Panc1 (cell line): Measurements from ENCODE around the gene LRRC26. TPM values are rescaled to one million over a fixed set of nuclear protein-coding genes. Genes with fewer than 3 reads are reported as not detected.

Experiments used
- ATAC-seq: fragments of 200-7000 bp; cut with Tn5 transposase; 2 replicates; pipeline ENCODE4 v1.9.1; 2020; ENCODE audit warnings: mild to moderate bottlenecking, moderate library complexity
- BruUV-seq: library from RNA; stranded (reverse); fragments of 400-500 nt; replicated peaks from 2 replicates; lab custom pipeline; 2021; lab: Mats Ljungman, UMichigan
- CTCF ChIA-PET: fragments of 300-600 bp; sonication (Branson Sonifier 250); formaldehyde crosslinking; loops from one replicate; lab custom pipeline; 2022; ENCODE audit warnings: antibody characterized with exemption; lab: Charles Lee
- POLR2A ChIA-PET: fragments of 300-600 bp; sonication (Branson Sonifier 250); formaldehyde crosslinking; loops from one replicate; lab custom pipeline; 2022; ENCODE audit warnings: antibody characterized with exemption; lab: Charles Lee
- DNase-seq: peaks from one replicate; pipeline ENCODE4 v3.0.0-alpha.2; 2010; ENCODE audit warnings: low read depth, low spot score
- H3K27ac ChIP-seq: 2 replicates; pipeline ENCODE4 v1.5.1; 2011; ENCODE audit warnings: mild to moderate bottlenecking, low read length, inconsistent platforms
- H3K27me3 ChIP-seq: fragments of 200-500 bp; sonication (Bioruptor generic); 2 replicates; pipeline ENCODE4 v1.6.0; 2014; ENCODE audit warnings: low read length, inconsistent platforms; ENCODE audit not compliant: control insufficient read depth, insufficient read depth
- H3K36me3 ChIP-seq: fragments of 200-500 bp; sonication (Bioruptor generic); 2 replicates; pipeline ENCODE4 v1.5.1; 2014; ENCODE audit warnings: inconsistent platforms, mild to moderate bottlenecking, low read length, moderate library complexity; ENCODE audit not compliant: control insufficient read depth, insufficient read depth
- H3K4me1 ChIP-seq: 2 replicates; pipeline ENCODE4 v1.5.1; 2011; ENCODE audit warnings: inconsistent platforms, mild to moderate bottlenecking, low read length, moderate library complexity; ENCODE audit not compliant: control insufficient read depth, insufficient read depth
- H3K4me3 ChIP-seq, 2 experiments: 2 replicates each; pipeline ENCODE4 v1.5.1; 2011 to 2012; ENCODE audit warnings: low read depth in 2 of 2, low read length in 2 of 2, mild to moderate bottlenecking in 2 of 2, inconsistent platforms in 1 of 2, moderate library complexity in 1 of 2
- H3K9me3 ChIP-seq: fragments of 200-500 bp; sonication (Bioruptor generic); 2 replicates; pipeline ENCODE4 v1.5.1; 2014; ENCODE audit warnings: low read depth, mild to moderate bottlenecking, inconsistent platforms, low read length, moderate library complexity; ENCODE audit not compliant: control insufficient read depth, insufficient read depth
- CTCF ChIP-seq: fragments of 450-650 bp; IDR thresholded peaks from 2 replicates; pipeline ENCODE4 v1.5.1; 2017; ENCODE audit warnings: mild to moderate bottlenecking
- POLR2AphosphoS5 ChIP-seq: IDR thresholded peaks from 2 replicates; pipeline ENCODE4 v1.6.1; 2012; ENCODE audit warnings: mild to moderate bottlenecking, low read depth, low read length, moderate library complexity
- REST ChIP-seq, 2 experiments: IDR thresholded peaks; 2 replicates each; pipeline ENCODE4 v1.6.1; 2011 to 2012; ENCODE audit warnings: low read depth in 2 of 2, control low read depth in 1 of 2, low read length in 1 of 2, mild to moderate bottlenecking in 1 of 2, moderate library complexity in 1 of 2; ENCODE audit not compliant: insufficient read depth in 1 of 2
- SIN3A ChIP-seq: IDR thresholded peaks from 2 replicates; pipeline ENCODE4 v1.6.1; 2012; ENCODE audit warnings: low read depth, mild to moderate bottlenecking, low read length, moderate library complexity, borderline replicate concordance; ENCODE audit not compliant: insufficient read depth
- TCF7L2 ChIP-seq: IDR thresholded peaks from 2 replicates; pipeline ENCODE4 v1.6.1; 2011; ENCODE audit warnings: mild to moderate bottlenecking, low read depth, low read length, inconsistent platforms
- in situ Hi-C: cut with HindIII; loops from 2 replicates; pipeline ENCODE4 v1.10.0; 2016; ENCODE audit warnings: low sequenced_read_pairs, low pct_unique_long_range_greater_than_20kb
- intact Hi-C: fragments of 100-400 bp; cut with micrococcal nuclease; formaldehyde crosslinking; loops from one replicate; pipeline ENCODE4 v1.10.0; 2022; ENCODE audit not compliant: unreplicated experiment
- total RNA-seq: library from RNA; stranded (reverse); gene quantifications from one replicate; pipeline ENCODE4 v1.2.1, GENCODE V29; 2021; ENCODE audit not compliant: unreplicated experiment

Gene LRRC26
- total RNA-seq, 1 experiment from 2014 or later, result 0.69 TPM

GRCh38 chr9:137138722-137139467 lies 31.0 kb downstream of the LRRC26 start, which contains the start of gene GRIN1:
Gene GRIN1 (plus strand): TSS chr9:137139154. CDS start chr9:137139487, 333 bp downstream.
- TF ChIP-seq REST (IDR thresholded peaks at IDR 0.05; ENCODE audit: insufficient read depth in 1 of 2, low read depth in 2 of 2, low read length in 1 of 2) (peak; percentile 50 to 82; a peak in 3 of 4 replicates), CTCF (no peak)
- H3K36me3 ChIP-seq, result no peaks in the 10 kb centered on the region
- no TSS peak for BruUV-seq
- in situ Hi-C loops (no loop called here), intact Hi-C loops (no loop called here)
- no peaks in the 10 kb centered on the region for H3K27me3 ChIP-seq
- H3K9me3 ChIP-seq, result no peaks in the 10 kb centered on the region
- POLR2A ChIA-PET, result no interaction called here
- ATAC-seq (no peak), DNase-seq (no peak)
- CTCF ChIA-PET, result no interaction called here
- H3K27ac ChIP-seq, result no peak within 1 kb of the TSS
- no peak within 1 kb of the TSS for H3K4me3 ChIP-seq
- no peaks in the 10 kb centered on the region for H3K4me1 ChIP-seq

GRCh38 chr9:137138058-137138721 lies 31.7 kb downstream of the LRRC26 start:
- ChIA-PET POLR2A (no interaction called here), CTCF (no interaction called here)
- Histone ChIP-seq H3K27me3 (no peaks in the 10 kb centered on the region), H3K4me3 (no peak overlapping the region), H3K4me1 (no peaks in the 10 kb centered on the region), H3K36me3 (no peaks in the 10 kb centered on the region), H3K9me3 (no peaks in the 10 kb centered on the region), H3K27ac (no peak overlapping the region)
- TF ChIP-seq CTCF (no peak), TCF7L2 (no peak), POLR2AphosphoS5 (no peak), REST (IDR thresholded peaks at IDR 0.05; ENCODE audit: insufficient read depth in 1 of 2, low read depth in 2 of 2, low read length in 1 of 2) (no peak), SIN3A (no peak)
- in situ Hi-C loops (no loop called here), intact Hi-C loops (no loop called here)
- BruUV-seq, result no TSS peak
- DNase-seq, result no peak
- no peak for ATAC-seq
